HG03135 (cell line): Measurements from ENCODE around the gene GLO1.

ENCODE experiments used
- ATAC-seq: cut with Tn5 transposase; IDR thresholded peaks from one replicate; pipeline ENCODE4 v1.9.1; 2021; ENCODE audit warnings: mild to moderate bottlenecking, moderate library complexity; ENCODE audit not compliant: unreplicated experiment

GLO1 gene

GRCh38 chr6:38702558-38703397 lies at the start of gene GLO1:
Gene GLO1, minus strand, starts transcription at chr6:38703145. Its CDS starts 91 bp downstream, at chr6:38703054.
- ATAC-seq: peak; percentile 99

GRCh38 chr6:38750968-38751615 lies 48.1 kb upstream of the GLO1 start:
- no peak for ATAC-seq

GRCh38 chr6:38749473-38749872 lies 46.5 kb upstream of the GLO1 start:
- ATAC-seq: no peak

- no peak for ATAC-seq
These were observed 36.6 kb upstream of the GLO1 start for GRCh38 chr6:38739532-38739931.

- no peak for ATAC-seq
These were observed 35.3 kb upstream of the GLO1 start for GRCh38 chr6:38738261-38738660.

- ATAC-seq: no peak
These were observed 34.0 kb upstream of the GLO1 start for GRCh38 chr6:38736951-38737350.

- no peak for ATAC-seq
These were observed 27.4 kb upstream of the GLO1 start for GRCh38 chr6:38730140-38730862.

- ATAC-seq: no peak
These were observed 25.3 kb upstream of the GLO1 start for GRCh38 chr6:38728203-38728602.

- no peak for ATAC-seq
These were observed 22.7 kb upstream of the GLO1 start for GRCh38 chr6:38725414-38726183.

GRCh38 chr6:38724343-38724742 lies 21.4 kb upstream of the GLO1 start:
- no peak for ATAC-seq

GRCh38 chr6:38723783-38724182 lies 20.8 kb upstream of the GLO1 start:
- ATAC-seq: no peak

- ATAC-seq: no peak
These were observed 19.9 kb upstream of the GLO1 start for GRCh38 chr6:38722727-38723334.

GRCh38 chr6:38722038-38722437 lies 19.1 kb upstream of the GLO1 start:
- ATAC-seq: no peak

GRCh38 chr6:38720295-38720694 lies 17.4 kb upstream of the GLO1 start:
- ATAC-seq: no peak

GRCh38 chr6:38719358-38719757 lies 16.4 kb upstream of the GLO1 start:
- ATAC-seq: no peak

GRCh38 chr6:38716825-38717224 lies 13.9 kb upstream of the GLO1 start:
- no peak for ATAC-seq

- ATAC-seq: no peak
These were observed 12.2 kb upstream of the GLO1 start, which contains the start of gene DNAH8 for GRCh38 chr6:38715016-38715689. Gene DNAH8, plus strand, starts transcription at chr6:38715311. Its CDS starts 7,499 bp downstream, at chr6:38722810.

GRCh38 chr6:38714239-38715015 lies 11.5 kb upstream of the GLO1 start:
- ATAC-seq: no peak

- ATAC-seq: no peak
These were observed 10.9 kb upstream of the GLO1 start for GRCh38 chr6:38713812-38714211.
